Suprapubic skin (tissue), 3 donors: Measurements from ENCODE around the gene HSD11B2.

Experiments
- POLR2AphosphoS5 ChIP-seq, 3 donors: sonication (generic); formaldehyde crosslinking; IDR thresholded peaks; one replicate each; pipeline ENCODE4 v1.6.1; 2017; ENCODE audit warnings: antibody characterized with exemption in 3 of 3
- TF ChIP-seq, protein P1 (sequence below), 2 donors: fragments of 200-600 bp in 1 of 2; fragments of 450-650 bp in 1 of 2; sonication (generic) in 1 of 2; IDR thresholded peaks; one replicate each; pipeline ENCODE4 v1.5.1; 2016 to 2019; ENCODE audit warnings: antibody characterized with exemption in 2 of 2, mild to moderate bottlenecking in 1 of 2, moderate library complexity in 1 of 2

DNA sequence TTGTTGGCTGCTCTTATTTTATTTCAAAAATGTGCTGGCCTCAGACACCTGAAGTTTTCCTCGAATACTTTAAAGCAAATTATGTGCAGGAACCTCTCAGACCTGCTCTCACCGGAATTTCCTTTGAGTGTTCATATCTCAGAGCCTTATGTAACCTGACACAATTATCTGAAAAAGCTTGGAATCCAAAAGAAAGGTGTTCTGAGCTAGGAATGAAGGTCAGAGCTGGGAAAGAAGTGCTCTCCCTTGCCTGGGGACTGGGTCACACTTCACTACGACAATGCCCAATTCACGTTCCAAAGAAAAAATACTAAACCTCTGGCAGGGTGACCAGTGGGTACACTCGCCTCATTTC, 6.7 kb upstream of the HSD11B2 start:
- TF ChIP-seq POLR2AphosphoS5 (IDR thresholded peaks at IDR 0.05) = no peak
- TF ChIP-seq, protein P1, sequence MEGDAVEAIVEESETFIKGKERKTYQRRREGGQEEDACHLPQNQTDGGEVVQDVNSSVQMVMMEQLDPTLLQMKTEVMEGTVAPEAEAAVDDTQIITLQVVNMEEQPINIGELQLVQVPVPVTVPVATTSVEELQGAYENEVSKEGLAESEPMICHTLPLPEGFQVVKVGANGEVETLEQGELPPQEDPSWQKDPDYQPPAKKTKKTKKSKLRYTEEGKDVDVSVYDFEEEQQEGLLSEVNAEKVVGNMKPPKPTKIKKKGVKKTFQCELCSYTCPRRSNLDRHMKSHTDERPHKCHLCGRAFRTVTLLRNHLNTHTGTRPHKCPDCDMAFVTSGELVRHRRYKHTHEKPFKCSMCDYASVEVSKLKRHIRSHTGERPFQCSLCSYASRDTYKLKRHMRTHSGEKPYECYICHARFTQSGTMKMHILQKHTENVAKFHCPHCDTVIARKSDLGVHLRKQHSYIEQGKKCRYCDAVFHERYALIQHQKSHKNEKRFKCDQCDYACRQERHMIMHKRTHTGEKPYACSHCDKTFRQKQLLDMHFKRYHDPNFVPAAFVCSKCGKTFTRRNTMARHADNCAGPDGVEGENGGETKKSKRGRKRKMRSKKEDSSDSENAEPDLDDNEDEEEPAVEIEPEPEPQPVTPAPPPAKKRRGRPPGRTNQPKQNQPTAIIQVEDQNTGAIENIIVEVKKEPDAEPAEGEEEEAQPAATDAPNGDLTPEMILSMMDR (IDR thresholded peaks at IDR 0.05) = no peak
